Spleen (tissue), 11 donors: ENCODE data around the gene CCNJL. TPM values are rescaled to one million over a fixed set of nuclear protein-coding genes. Genes with fewer than 3 reads are reported as not detected.

Experiments
- DNase-seq: peaks from one replicate; pipeline ENCODE4 v3.0.0-alpha.2; 2020
- H3K27ac ChIP-seq, 8 donors: fragments of 200-600 bp; sonication (generic) in 7 of 8; 1 replicate in 4 of 8; 2 replicates in 4 of 8; pipeline versions ENCODE4 v1.5.0 to v1.8.0; 2016 to 2021; ENCODE audit warnings: inconsistent platforms in 4 of 8, mild to moderate bottlenecking in 4 of 8, moderate library complexity in 1 of 8
- H3K27me3 ChIP-seq, 7 donors: fragments of 200-600 bp; sonication (generic) in 6 of 7; replicated peaks in 1 of 7; 1 replicate in 4 of 7; 2 replicates in 3 of 7; pipeline versions ENCODE4 v1.5.0 to v1.8.0; 2016 to 2021; ENCODE audit warnings: inconsistent platforms in 3 of 7, mild to moderate bottlenecking in 1 of 7
- H3K36me3 ChIP-seq, 6 donors: fragments of 200-600 bp; sonication (generic) in 5 of 6; 1 replicate in 4 of 6; 2 replicates in 2 of 6; pipeline versions ENCODE4 v1.5.0 to v1.8.0; 2016 to 2021; ENCODE audit warnings: inconsistent platforms in 2 of 6
- H3K4me1 ChIP-seq, 6 donors: fragments of 200-600 bp; sonication (generic) in 5 of 6; 1 replicate in 3 of 6; 2 replicates in 3 of 6; pipeline versions ENCODE4 v1.5.0 to v1.8.0; 2016 to 2021; ENCODE audit warnings: inconsistent platforms in 3 of 6
- H3K4me3 ChIP-seq, 8 donors: fragments of 200-600 bp; sonication (generic) in 7 of 8; 1 replicate in 4 of 8; 2 replicates in 4 of 8; pipeline versions ENCODE4 v1.5.0 to v1.8.0; 2016 to 2021; ENCODE audit warnings: inconsistent platforms in 4 of 8, mild to moderate bottlenecking in 4 of 8, moderate library complexity in 2 of 8
- H3K9me3 ChIP-seq, 8 donors: fragments of 200-600 bp; sonication (generic) in 7 of 8; 1 replicate in 4 of 8; 2 replicates in 4 of 8; pipeline versions ENCODE4 v1.5.0 to v1.8.0; 2016 to 2021; ENCODE audit warnings: inconsistent platforms in 4 of 8
- CTCF ChIP-seq, 11 experiments: fragments of 200-600 bp in 7 of 11; fragments of 450-650 bp in 4 of 11; sonication (generic) in 4 of 11; IDR thresholded peaks in 8 of 11; conservative IDR thresholded peaks in 3 of 11; 1 replicate in 7 of 11; 2 replicates in 4 of 11; pipeline versions ENCODE4 v1.4.0 to v1.8.0; 2016 to 2021; ENCODE audit warnings: antibody characterized with exemption in 11 of 11, inconsistent platforms in 4 of 11, mild to moderate bottlenecking in 1 of 11
- POLR2A ChIP-seq, 3 donors: fragments of 450-650 bp; IDR thresholded peaks; one replicate each; pipeline ENCODE4 v1.5.1; 2017; ENCODE audit warnings: antibody characterized with exemption in 3 of 3, mild to moderate bottlenecking in 1 of 3
- POLR2AphosphoS5 ChIP-seq, 3 donors: sonication (generic); formaldehyde crosslinking; IDR thresholded peaks; one replicate each; pipeline ENCODE4 v1.5.1; 2017; ENCODE audit warnings: antibody characterized with exemption in 3 of 3
- WGBS, 5 donors: extraction: QIAGEN DNeasy Blood & Tissue Kit in 3 of 5; methylation state at CpG; one replicate each; pipeline versions ENCODE4 v1.1.5 to v1.1.7; 2013 to 2018; 5-methylcytosine and 5-hydroxymethylcytosine counted together
- intact Hi-C: fragments of 100-400 bp; cut with DNase I; formaldehyde crosslinking; loops from one replicate; pipeline ENCODE4 v1.15.0; 2023; ENCODE audit warnings: low total_unique reads
- polyA plus RNA-seq, 3 donors: library from polyadenylated mRNA; stranded (reverse); fragments of 200-250 nt; gene quantifications; one replicate each; pipeline ENCODE4 v1.2.1, GENCODE V29; 2013
- total RNA-seq, 7 donors: library from RNA; depleted of rRNA in 3 of 7; stranded (reverse); fragments of >200 nt in 3 of 7; fragmentation: NEBNext Ultra II Directional in 4 of 7; extraction: Animal tissue kit (Norgen Biotek cat#: 25700) in 4 of 7; gene quantifications; one replicate each; pipeline versions ENCODE4 v1.1.0 to v1.2.1, GENCODE V29; 2016 to 2021
- donor health status: healthy with polysubstance abuse.
- donor health status: DM: no; HTN: no; CAD: no; lungs with moderate emphysema.
- donor health status: DM: no; HTN: no; CAD: no.
- donor health status: Bipolar disorder and iron deficiency.
- donor health status: healthy.
- donor health status: DM: no; HTN: no; CAD: no.
- donor health status: DM: yes; HTN: yes; CAD: no.

CCNJL gene
- total and polyA plus RNA-seq, 10 donors: 1.3 to 24.9 (median 12.9) TPM

DNA sequence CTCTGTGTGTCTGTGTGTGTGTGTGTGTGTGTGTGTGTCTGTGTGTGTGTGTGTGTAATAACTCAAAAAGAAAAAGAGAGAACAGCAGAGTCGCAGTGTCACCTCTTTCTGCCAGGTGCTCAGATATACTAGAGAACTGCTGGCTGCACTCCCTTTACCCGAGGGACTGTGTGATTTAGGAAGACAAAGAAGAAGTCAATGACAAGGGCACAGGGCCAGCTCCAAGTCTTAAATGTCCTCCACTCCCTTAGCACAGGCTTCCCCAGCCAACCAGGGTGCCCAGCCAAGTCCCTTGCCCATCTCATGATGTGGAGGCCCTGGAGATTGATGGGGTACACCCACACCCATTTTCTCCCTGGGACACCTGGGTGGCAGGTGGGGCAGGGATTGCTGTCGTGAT is 8.7 kb downstream of the CCNJL start:
- Histone ChIP-seq H3K27ac (no peak overlapping the region), H3K27me3 (no peaks in the 10 kb centered on the region), H3K9me3 (no peaks in the 10 kb centered on the region), H3K36me3 (peaks cover 0 to 45% (median 0%) of the 10 kb centered on the region in 6 donors), H3K4me3 (no peak overlapping the region), H3K4me1 (peaks cover 0 to 11% (median 0%) of the 10 kb centered on the region in 6 donors)
- 67 to 87% (median 72%) methylated on average over 3 of the region's 3 CpGs for WGBS, 5 donors
- intact Hi-C loops: no loop called here
- DNase-seq: no peak
- TF ChIP-seq CTCF (IDR thresholded peaks at IDR 0.05 in 8 of 11, conservative IDR thresholded peaks at IDR 0.05 in 3 of 11): no peak
- no peak for TF ChIP-seq POLR2AphosphoS5 (IDR thresholded peaks at IDR 0.05)
- TF ChIP-seq POLR2A (IDR thresholded peaks at IDR 0.05): no peak

DNA sequence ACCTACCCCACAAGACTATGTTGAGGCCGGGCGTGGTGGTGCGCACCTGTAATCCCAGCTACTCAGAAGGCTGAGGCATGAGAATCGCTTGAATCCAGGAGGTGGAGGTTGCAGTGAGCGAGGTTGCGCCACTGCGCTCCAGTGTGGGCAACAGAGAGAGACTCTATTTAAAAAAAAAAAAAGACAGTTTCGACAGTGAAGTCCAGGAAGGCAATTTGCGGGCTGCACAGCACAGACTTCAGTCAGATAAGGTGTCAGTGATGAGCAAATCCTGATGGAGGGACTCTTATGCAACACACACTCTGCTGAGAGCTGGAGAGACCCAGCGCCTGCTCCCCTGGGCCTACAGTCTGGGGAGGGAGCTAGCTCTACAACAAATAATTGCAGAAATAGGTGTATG is 14.2 kb downstream of the CCNJL start:
- TF ChIP-seq POLR2A (IDR thresholded peaks at IDR 0.05): no peak
- TF ChIP-seq CTCF (IDR thresholded peaks at IDR 0.05 in 8 of 11, conservative IDR thresholded peaks at IDR 0.05 in 3 of 11): no peak
- TF ChIP-seq POLR2AphosphoS5 (IDR thresholded peaks at IDR 0.05): peak in 1 of 3 donors; percentile 39
- Histone ChIP-seq H3K27ac (peak overlapping the region in 7 of 8 donors; percentile 0 to 93 (median 49)), H3K9me3 (no peaks in the 10 kb centered on the region), H3K36me3 (peaks cover 0 to 4% (median 0%) of the 10 kb centered on the region in 6 donors), H3K4me1 (peaks cover 0 to 60% (median 14%) of the 10 kb centered on the region in 6 donors), H3K4me3 (no peak overlapping the region), H3K27me3 (no peaks in the 10 kb centered on the region)
- peak; percentile 82 for DNase-seq
- intact Hi-C loops: no loop called here
- 60 to 93% (median 85%) methylated on average over 10 of the region's 10 CpGs for WGBS, 5 donors

DNA sequence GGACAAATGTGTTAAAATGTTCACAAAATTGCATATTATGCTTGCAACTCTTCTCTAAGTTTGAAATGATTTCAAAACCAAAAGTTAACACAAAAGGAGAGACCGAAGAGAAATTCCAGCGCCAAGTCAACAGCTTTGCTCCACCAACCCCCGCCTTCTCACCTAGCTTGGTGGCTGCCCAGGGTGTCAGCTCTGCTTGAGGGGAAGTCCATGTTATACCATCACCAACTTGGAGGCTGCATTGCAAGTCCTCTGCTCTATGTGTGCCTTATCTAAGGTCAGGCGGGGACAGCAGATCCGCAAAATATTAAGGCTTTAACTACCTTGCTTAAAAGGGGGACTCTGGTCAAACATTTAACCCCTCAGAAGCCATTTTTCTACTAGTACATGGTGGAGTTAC is 14.6 kb downstream of the CCNJL start:
- no peaks in the 10 kb centered on the region for H3K27me3 ChIP-seq
- peak overlapping the region in 7 of 8 donors; percentile 0 to 93 (median 49) for H3K27ac ChIP-seq
- 78 to 92% (median 87%) methylated on average over 5 of the region's 5 CpGs for WGBS, 5 donors
- H3K4me1 ChIP-seq: peaks cover 0 to 64% (median 14%) of the 10 kb centered on the region in 6 donors
- H3K36me3 ChIP-seq: peaks cover 0 to 4% (median 0%) of the 10 kb centered on the region in 6 donors
- no peak for TF ChIP-seq CTCF (IDR thresholded peaks at IDR 0.05 in 8 of 11, conservative IDR thresholded peaks at IDR 0.05 in 3 of 11)
- TF ChIP-seq POLR2A (IDR thresholded peaks at IDR 0.05): no peak
- TF ChIP-seq POLR2AphosphoS5 (IDR thresholded peaks at IDR 0.05): no peak
- H3K9me3 ChIP-seq: no peaks in the 10 kb centered on the region
- DNase-seq: no peak
- H3K4me3 ChIP-seq: no peak overlapping the region
- intact Hi-C loops: no loop called here

- H3K9me3 ChIP-seq: no peaks in the 10 kb centered on the region
- WGBS, 5 donors: 92 to 100% (median 100%) methylated on average over 1 of the region's 1 CpG
- intact Hi-C loops: no loop called here
These were observed 15.4 kb downstream of the CCNJL start for GRCh38 chr5:160297004-160297403.

More at GRCh38 chr5:160297004-160297403, 15.4 kb downstream of the CCNJL start:
- no peak for TF ChIP-seq CTCF (IDR thresholded peaks at IDR 0.05 in 8 of 11, conservative IDR thresholded peaks at IDR 0.05 in 3 of 11)
- TF ChIP-seq POLR2AphosphoS5 (IDR thresholded peaks at IDR 0.05): no peak
- no peak for TF ChIP-seq POLR2A (IDR thresholded peaks at IDR 0.05)
- DNase-seq: no peak
- Histone ChIP-seq H3K4me1 (peaks cover 0 to 66% (median 14%) of the 10 kb centered on the region in 6 donors), H3K4me3 (no peak overlapping the region), H3K27ac (peak overlapping the region in 2 of 8 donors; percentile 90 to 93), H3K27me3 (no peaks in the 10 kb centered on the region), H3K36me3 (peaks cover 0 to 4% (median 0%) of the 10 kb centered on the region in 6 donors)
